CD14-positive monocyte (primary cell): ENCODE results near the gene TTC4. TPM values are rescaled to one million over a fixed set of nuclear protein-coding genes. Genes with fewer than 3 reads are reported as not detected.
A peak's percentile ranks its signal among the peaks of the same experiment; 100 is the strongest.

Experiments used
- DNase-seq, 3 donors: peaks; one replicate each; pipeline ENCODE4 v3.0.0-alpha.2; 2011 to 2022
- H2AFZ ChIP-seq: 2 replicates; pipeline ENCODE4 v1.6.0; 2012; ENCODE audit warnings: mild to moderate bottlenecking, low read depth, low read length, inconsistent platforms; ENCODE audit not compliant: insufficient read depth, poor library complexity, severe bottlenecking
- H3K27ac ChIP-seq, 2 donors: 1 replicate in 1 of 2; 2 replicates in 1 of 2; pipeline ENCODE4 v1.5.1; 2012 to 2013; ENCODE audit warnings: low read length in 2 of 2, control low read depth in 1 of 2, inconsistent platforms in 1 of 2, low read depth in 1 of 2, mild to moderate bottlenecking in 1 of 2
- H3K27me3 ChIP-seq, 2 donors: one replicate each; pipeline versions ENCODE4 v1.6.0 to v1.6.1; 2011 to 2013; ENCODE audit warnings: low read length in 2 of 2; ENCODE audit not compliant: control insufficient read depth in 2 of 2, insufficient read depth in 2 of 2
- H3K36me3 ChIP-seq, 2 donors: replicated peaks in 1 of 2; 1 replicate in 1 of 2; 2 replicates in 1 of 2; pipeline versions ENCODE4 v1.5.1 to v1.6.1; 2012 to 2013; ENCODE audit warnings: low read length in 2 of 2, control low read depth in 1 of 2, inconsistent platforms in 1 of 2, mild to moderate bottlenecking in 1 of 2; ENCODE audit not compliant: insufficient read depth in 2 of 2, control insufficient read depth in 1 of 2
- H3K4me1 ChIP-seq, 2 donors: 1 replicate in 1 of 2; 2 replicates in 1 of 2; pipeline versions ENCODE4 v1.5.1 to v1.6.1; 2012 to 2013; ENCODE audit warnings: low read length in 2 of 2, control low read depth in 1 of 2, inconsistent platforms in 1 of 2, mild to moderate bottlenecking in 1 of 2, moderate library complexity in 1 of 2; ENCODE audit not compliant: insufficient read depth in 2 of 2, control insufficient read depth in 1 of 2
- H3K4me2 ChIP-seq: replicated peaks from 2 replicates; pipeline ENCODE3; 2012; ENCODE audit warnings: low read length, moderate library complexity, mild to moderate bottlenecking; ENCODE audit not compliant: poor library complexity, severe bottlenecking; ENCODE audit errors: extremely low read depth
- H3K4me3 ChIP-seq, 3 experiments: fragments of 200-600 bp in 1 of 3; sonication (generic) in 1 of 3; replicated peaks in 1 of 3; 1 replicate in 2 of 3; 2 replicates in 1 of 3; pipeline ENCODE4 v1.5.1; 2011 to 2013; ENCODE audit warnings: low read length in 3 of 3, mild to moderate bottlenecking in 3 of 3, control low read depth in 2 of 3, low read depth in 2 of 3, inconsistent platforms in 1 of 3, moderate library complexity in 1 of 3
- H3K79me2 ChIP-seq: 2 replicates; pipeline ENCODE4 v1.6.0; 2012; ENCODE audit warnings: mild to moderate bottlenecking, control low read depth, inconsistent platforms, low read length, moderate library complexity; ENCODE audit not compliant: insufficient read depth
- H3K9ac ChIP-seq: 2 replicates; pipeline ENCODE4 v1.6.0; 2017; ENCODE audit warnings: low read length, mild to moderate bottlenecking; ENCODE audit not compliant: insufficient read depth, poor library complexity, severe bottlenecking
- H3K9me3 ChIP-seq, 2 donors: replicated peaks in 1 of 2; 1 replicate in 1 of 2; 2 replicates in 1 of 2; pipeline versions ENCODE4 v1.5.1 to v1.6.1; 2012 to 2013; ENCODE audit warnings: low read length in 2 of 2, control low read depth in 1 of 2; ENCODE audit not compliant: control insufficient read depth in 1 of 2, insufficient read depth in 1 of 2
- H4K20me1 ChIP-seq: 2 replicates; pipeline ENCODE4 v1.6.0; 2012; ENCODE audit warnings: mild to moderate bottlenecking, low read length, control low read depth, moderate library complexity; ENCODE audit not compliant: insufficient read depth
- H3K27ac Mint-ChIP-seq, 7 donors: one replicate each; pipeline ENCODE4 v1.8.0; 2020; ENCODE audit warnings: mild to moderate bottlenecking in 7 of 7, mixed read lengths in 7 of 7, moderate library complexity in 6 of 7, inconsistent platforms in 2 of 7
- H3K27me3 Mint-ChIP-seq, 3 donors: one replicate each; pipeline ENCODE4 v1.8.0; 2021 to 2022; ENCODE audit warnings: low read depth in 3 of 3, mild to moderate bottlenecking in 3 of 3, mixed read lengths in 3 of 3, moderate library complexity in 3 of 3, inconsistent platforms in 1 of 3
- H3K36me3 Mint-ChIP-seq, 2 donors: one replicate each; pipeline ENCODE4 v1.8.0; 2020; ENCODE audit warnings: mixed read lengths in 2 of 2, inconsistent platforms in 1 of 2, mild to moderate bottlenecking in 1 of 2
- H3K4me1 Mint-ChIP-seq: one replicate; pipeline ENCODE4 v1.8.0; 2020; ENCODE audit warnings: mild to moderate bottlenecking, mixed read lengths
- H3K4me3 Mint-ChIP-seq, 2 donors: one replicate each; pipeline ENCODE4 v1.8.0; 2020; ENCODE audit warnings: mild to moderate bottlenecking in 2 of 2, mixed read lengths in 2 of 2, moderate library complexity in 1 of 2
- H3K9me3 Mint-ChIP-seq, 7 donors: one replicate each; pipeline ENCODE4 v1.8.0; 2020 to 2022; ENCODE audit warnings: mixed read lengths in 7 of 7, mild to moderate bottlenecking in 6 of 7, moderate library complexity in 6 of 7, inconsistent platforms in 2 of 7
- CTCF ChIP-seq: fragments of 200-600 bp; IDR thresholded peaks from one replicate; pipeline ENCODE4 v1.8.0; 2022; ENCODE audit warnings: antibody characterized with exemption, mild to moderate bottlenecking
- WGBS: methylation state at CpG from one replicate; pipeline ENCODE4 v1.1.5; 2013; ENCODE audit warnings: missing lambda C conversion rate; ENCODE audit not compliant: insufficient coverage; 5-methylcytosine and 5-hydroxymethylcytosine counted together
- intact Hi-C, 2 donors: fragments of 100-400 bp; cut with micrococcal nuclease; formaldehyde crosslinking; loops; one replicate each; pipeline versions ENCODE4 v1.15.0 to v1.15.1; 2023
- polyA minus RNA-seq: library from RNA; depleted of rRNA, polyadenylated mRNA; stranded (reverse); fragments of >200 nt; gene quantifications from 2 replicates; pipeline ENCODE4 v1.2.3, GENCODE V29; 2012
- polyA plus RNA-seq, 3 donors: library from polyadenylated mRNA; depleted of rRNA in 1 of 3; unstranded in 2 of 3; stranded (reverse) in 1 of 3; fragments of 300-500 nt in 2 of 3; fragments of >200 nt in 1 of 3; fragmentation: Illumina TruSeq in 2 of 3; gene quantifications; 1 replicate in 2 of 3; 2 replicates in 1 of 3; pipeline ENCODE4 v1.2.3, GENCODE V29; 2012 to 2021
- total RNA-seq, 12 experiments: library from RNA in 1 of 12; stranded (reverse) in 1 of 12; fragments of 120-200 nt in 1 of 12; gene quantifications; one replicate each; pipeline ENCODE4 v1.2.4 and lab custom pipeline; 2013 to 2026; ENCODE audit warnings: mixed read lengths in 6 of 12, inconsistent platforms in 1 of 12

The TTC4 gene
- total RNA-seq (2013), result 16.2 TPM
- 10 to 100 TPM in 2 of 3 donors, 1 to 10 TPM in 1; 9.2 to 13.3 (median 12.4) TPM for polyA plus RNA-seq
- polyA minus RNA-seq, result 5.5 and 7.8 TPM in 2 replicates
- total RNA-seq (lab: John Stamatoyannopoulos, UW), result 0.55 to 3.0 (median 1.1) reads per million in 11 experiments

GRCh38 chr1:54715493-54716298 lies at the start of gene TTC4:
Gene TTC4 (plus strand): TSS chr1:54715861. CDS start chr1:54715909, 48 bp downstream.
- no peaks in the 10 kb centered on the region for H4K20me1 ChIP-seq
- intact Hi-C loops, result loop anchor here (2.0 to 10.0 kb wide), 3 partner anchors 47 to 771 kb away; partner anchors contain the start of genes PARS2 (in 2 of the 2), IFT25 (in 1 of the 2) and LRRC42 (in 1 of the 2)
- DNase-seq, result peak; percentile 74 to 78 (median 76)
- peak within 1 kb of the TSS; percentile 91 to 94 for H3K4me3 Mint-ChIP-seq
- peaks cover 20 to 32% of the 10 kb centered on the region in 2 donors for H3K36me3 ChIP-seq
- peak within 1 kb of the TSS; percentile 88 for H3K9ac ChIP-seq
- no peaks in the 10 kb centered on the region for H3K9me3 ChIP-seq
- no peak for TF ChIP-seq CTCF
- H3K27me3 Mint-ChIP-seq, result peaks cover 0 to 2% (median 2%) of the 10 kb centered on the region in 3 donors
- peaks cover 16 to 22% of the 10 kb centered on the region in 2 donors for H3K36me3 Mint-ChIP-seq
- H3K4me2 ChIP-seq, result peak within 1 kb of the TSS; percentile 96
- peak within 1 kb of the TSS; percentile 86 to 96 (median 92) for H3K27ac Mint-ChIP-seq
- H3K4me1 ChIP-seq, result peaks cover 15 to 18% of the 10 kb centered on the region in 2 donors
- H3K9me3 Mint-ChIP-seq, result no peaks in the 10 kb centered on the region
- H3K4me3 ChIP-seq, result peak within 1 kb of the TSS; percentile 72 to 92 (median 74)
- peak within 1 kb of the TSS; percentile 97 for H2AFZ ChIP-seq
- peaks cover 17% of the 10 kb centered on the region for H3K79me2 ChIP-seq
- H3K27ac ChIP-seq, result peak within 1 kb of the TSS; percentile 46 to 87
- peaks cover 19% of the 10 kb centered on the region for H3K4me1 Mint-ChIP-seq
- no peaks in the 10 kb centered on the region for H3K27me3 ChIP-seq
- under 1% methylated on average over 48 of the region's 51 CpGs for WGBS

- H2AFZ ChIP-seq, result no peak overlapping the region
- TF ChIP-seq CTCF, result no peak
- H3K9me3 ChIP-seq, result no peaks in the 10 kb centered on the region
- no peaks in the 10 kb centered on the region for H3K36me3 ChIP-seq
- no peak overlapping the region for H3K27ac ChIP-seq
- Mint-ChIP-seq H3K4me1 (no peaks in the 10 kb centered on the region), H3K4me3 (no peak overlapping the region), H3K36me3 (peaks cover 0 to 2% of the 10 kb centered on the region in 2 donors), H3K9me3 (peaks cover 0 to 5% (median 0%) of the 10 kb centered on the region in 7 donors), H3K27me3 (peaks cover 0 to 2% (median 0%) of the 10 kb centered on the region in 3 donors), H3K27ac (no peak overlapping the region)
- intact Hi-C loops, result no loop called here
- no peaks in the 10 kb centered on the region for H3K4me1 ChIP-seq
- 55% methylated on average over 5 of the region's 6 CpGs for WGBS
- H3K27me3 ChIP-seq, result no peaks in the 10 kb centered on the region
- no peak overlapping the region for H3K9ac ChIP-seq
- H3K4me2 ChIP-seq, result no peak overlapping the region
- no peaks in the 10 kb centered on the region for H3K79me2 ChIP-seq
- H3K4me3 ChIP-seq, result no peak overlapping the region
- no peaks in the 10 kb centered on the region for H4K20me1 ChIP-seq
- DNase-seq, result peak in 1 of 3 donors; percentile 29
These were observed 49.3 kb upstream of the TTC4 start for GRCh38 chr1:54666333-54666732.
